T-helper 2 cell treated with Interferon-gamma antibody and Interleukin-4, amounts not matched to agents 100 ng/mL and 5 ng/mL, for 36 hours (primary cell): ENCODE measurements around the gene ELMO3. TPM values are rescaled to one million over a fixed set of nuclear protein-coding genes. Genes with fewer than 3 reads are reported as not detected.

Experiments
- intact Hi-C: fragments of 100-400 bp; cut with micrococcal nuclease; formaldehyde crosslinking; loops from one replicate; pipeline ENCODE4 v1.15.1; 2023
- total RNA-seq: library from RNA; stranded (reverse); gene quantifications from 2 replicates; pipeline ENCODE4 v1.2.3, GENCODE V29; 2022

Gene ELMO3
- total RNA-seq, 1 donor from 2014 or later, result 7.4 TPM

DNA sequence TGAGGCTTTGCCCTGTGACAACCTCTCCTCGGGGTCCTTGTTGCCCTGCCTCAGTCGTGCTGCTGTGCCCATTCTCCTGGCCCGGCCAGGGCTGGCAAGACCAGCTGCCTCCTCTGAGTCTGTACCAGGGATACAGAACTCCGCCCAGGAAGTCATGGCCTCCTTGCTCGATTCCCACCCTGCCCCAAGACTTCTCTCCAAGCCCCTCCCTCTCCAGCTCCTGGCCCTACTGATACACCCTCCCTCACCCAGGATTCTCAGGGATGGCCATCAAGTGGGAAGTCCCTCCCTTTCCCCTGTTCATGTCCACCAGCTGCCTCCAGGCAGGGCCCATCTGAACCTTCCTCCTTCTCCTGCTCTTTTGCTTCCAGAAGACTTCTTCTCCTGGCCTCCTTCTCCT is 16.8 kb downstream of the ELMO3 start:
- intact Hi-C loops, result no loop called here

DNA sequence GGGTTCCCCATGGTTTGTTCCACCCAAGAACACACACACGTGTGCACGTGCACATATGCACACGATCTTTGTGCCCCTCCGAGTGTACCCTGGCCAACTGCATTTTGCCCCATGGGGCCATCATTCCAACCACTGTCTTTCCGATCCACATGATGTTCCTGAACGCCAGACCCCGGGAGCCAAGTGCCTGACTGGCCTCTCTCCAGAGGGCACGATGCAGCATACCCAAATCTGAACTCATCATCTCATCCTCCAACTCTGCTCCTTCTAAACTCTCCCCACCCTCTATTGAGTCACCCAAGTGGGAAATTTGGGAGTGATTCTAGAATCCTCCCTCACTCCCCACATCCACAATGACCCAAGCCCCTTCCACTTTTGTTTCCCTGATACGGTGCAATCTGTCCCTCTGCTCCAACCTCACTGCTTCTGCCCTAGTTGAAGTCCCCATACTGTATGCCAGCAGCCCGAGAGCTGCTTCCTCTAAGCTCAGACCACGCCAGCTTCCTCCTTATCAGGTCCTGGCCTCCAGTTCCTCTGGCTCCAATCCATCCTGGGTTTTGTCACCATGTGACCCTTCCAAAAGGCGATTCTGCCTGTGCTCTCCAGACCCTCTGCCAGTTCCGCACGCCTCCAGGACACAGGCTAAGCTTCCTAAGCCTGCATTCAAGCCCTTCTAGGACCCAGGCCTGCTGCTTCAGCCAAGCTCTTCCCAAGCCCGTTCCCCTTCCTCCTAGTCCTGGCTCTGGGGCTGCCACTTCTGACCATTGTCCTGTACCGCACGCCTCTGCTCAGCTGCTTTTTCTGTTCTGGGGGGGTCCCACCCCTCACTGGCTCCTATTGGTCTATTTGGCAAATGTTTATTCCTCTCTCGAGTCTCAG is 17.9 kb downstream of the ELMO3 start:
- intact Hi-C loops, result no loop called here

DNA sequence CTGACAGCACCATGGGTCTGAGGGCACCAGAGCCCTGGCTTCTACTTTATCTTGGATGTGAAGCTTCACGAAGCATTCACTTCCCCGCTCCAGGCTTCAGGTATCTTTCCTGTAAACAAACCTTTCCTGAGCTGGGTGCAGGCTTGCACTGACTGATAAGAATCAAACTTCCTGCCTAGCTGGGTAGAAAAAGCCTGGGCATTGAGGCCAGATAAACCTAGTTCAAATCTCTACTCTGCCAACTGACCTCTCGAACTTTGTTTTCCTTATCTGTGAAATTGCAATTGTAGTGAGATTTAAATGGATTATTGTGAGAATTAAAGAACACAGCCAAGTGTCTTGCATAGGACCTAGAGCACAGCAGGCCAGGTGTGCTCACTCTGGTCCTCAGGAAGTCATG is 25.1 kb downstream of the ELMO3 start:
- intact Hi-C loops, result no loop called here

DNA sequence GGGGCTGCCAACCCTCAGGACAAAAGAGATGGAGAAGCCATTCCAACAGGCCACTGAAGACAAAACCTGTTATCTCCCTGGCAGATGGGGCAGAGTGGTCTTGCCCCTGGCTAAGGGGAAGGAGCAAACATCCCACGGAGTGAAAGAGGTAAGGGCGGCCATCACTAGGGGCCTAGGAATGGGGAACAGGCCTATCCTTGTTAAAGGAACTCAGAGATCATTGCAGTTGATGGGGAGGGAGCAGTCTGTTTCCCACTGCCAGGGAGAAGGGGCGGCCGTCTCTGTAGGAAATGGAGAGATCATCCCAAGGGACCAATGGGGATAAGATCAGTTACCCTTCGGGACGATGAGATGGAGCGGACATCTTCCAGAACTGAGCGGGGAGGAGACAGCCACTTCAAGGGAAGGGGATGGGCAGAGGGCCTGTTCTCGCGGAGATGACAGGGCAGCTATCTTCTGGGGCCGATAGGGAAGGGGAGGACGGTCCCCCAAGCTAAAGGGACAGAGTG is 27.4 kb downstream of the ELMO3 start:
- intact Hi-C loops, result loop anchor here (2.0 kb wide), 3 partner anchors 34 to 52 kb away; partner anchors contain the start of genes E2F4 and PLEKHG4

DNA sequence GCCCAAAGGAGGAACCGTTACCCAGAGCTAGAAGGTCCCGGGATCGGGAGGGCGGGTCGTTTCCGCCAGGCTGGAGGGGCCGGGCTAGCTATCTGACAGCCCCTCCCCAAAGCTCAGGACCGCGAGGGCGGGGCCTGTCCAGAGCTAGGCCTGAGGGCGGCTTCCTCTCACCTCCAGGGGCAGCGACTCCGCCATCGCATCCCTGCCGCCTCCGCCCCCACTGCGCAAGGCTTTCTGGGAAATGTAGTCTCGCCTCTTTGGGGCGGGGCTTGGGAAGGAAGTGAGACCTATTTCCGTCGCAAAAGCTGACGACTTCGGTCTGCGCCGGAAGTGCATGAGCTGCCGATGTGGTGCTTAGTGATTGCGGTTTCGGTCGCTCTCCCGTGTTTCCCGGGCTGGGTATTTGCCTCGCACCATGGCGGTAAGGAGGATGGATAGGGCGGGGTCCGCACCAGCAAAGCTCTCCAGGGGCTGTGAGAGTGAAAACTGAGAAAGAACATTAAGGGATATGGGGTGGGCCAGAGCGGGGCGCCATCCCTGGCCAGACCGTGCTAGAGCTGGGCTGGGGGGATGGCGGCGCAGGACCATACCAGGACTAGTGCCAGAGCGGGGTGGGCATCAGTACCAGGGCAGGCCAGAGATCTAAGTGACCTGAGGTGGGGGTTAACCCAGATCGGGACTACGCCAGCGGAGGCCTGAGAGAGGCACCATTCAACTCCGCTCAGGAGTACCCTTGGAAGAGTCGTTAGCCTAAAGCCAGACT is 28.1 kb downstream of the ELMO3 start, which contains the start of gene TMEM208:
TSS of gene TMEM208 (plus strand) at position 327 of the 763 bp plus-strand sequence. CDS start at position 416, 89 bp downstream.
- intact Hi-C loops, result loop anchor here (1.0 to 2.0 kb wide), 5 partner anchors 9 to 52 kb away; partner anchors contain the start of genes E2F4, FHOD1 and PLEKHG4

DNA sequence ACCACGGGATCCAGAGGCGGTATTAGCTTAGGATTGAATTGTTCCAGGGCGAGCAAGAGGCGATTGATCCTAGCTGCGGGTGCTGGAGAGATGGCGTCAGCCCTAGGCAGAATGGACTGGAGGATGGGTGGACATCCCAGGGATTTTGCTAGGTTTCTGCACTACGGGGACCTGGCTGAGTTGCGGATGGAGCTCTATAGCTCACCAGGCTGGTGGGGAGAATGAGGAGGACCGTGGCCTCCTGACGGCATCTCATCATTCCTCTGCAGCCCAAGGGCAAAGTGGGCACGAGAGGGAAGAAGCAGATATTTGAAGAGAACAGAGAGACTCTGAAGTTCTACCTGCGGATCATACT is 28.6 kb downstream of the ELMO3 start:
- intact Hi-C loops, result loop anchor here (1.0 to 2.0 kb wide), 5 partner anchors 9 to 51 kb away; partner anchors contain the start of genes E2F4, FHOD1 and PLEKHG4

DNA sequence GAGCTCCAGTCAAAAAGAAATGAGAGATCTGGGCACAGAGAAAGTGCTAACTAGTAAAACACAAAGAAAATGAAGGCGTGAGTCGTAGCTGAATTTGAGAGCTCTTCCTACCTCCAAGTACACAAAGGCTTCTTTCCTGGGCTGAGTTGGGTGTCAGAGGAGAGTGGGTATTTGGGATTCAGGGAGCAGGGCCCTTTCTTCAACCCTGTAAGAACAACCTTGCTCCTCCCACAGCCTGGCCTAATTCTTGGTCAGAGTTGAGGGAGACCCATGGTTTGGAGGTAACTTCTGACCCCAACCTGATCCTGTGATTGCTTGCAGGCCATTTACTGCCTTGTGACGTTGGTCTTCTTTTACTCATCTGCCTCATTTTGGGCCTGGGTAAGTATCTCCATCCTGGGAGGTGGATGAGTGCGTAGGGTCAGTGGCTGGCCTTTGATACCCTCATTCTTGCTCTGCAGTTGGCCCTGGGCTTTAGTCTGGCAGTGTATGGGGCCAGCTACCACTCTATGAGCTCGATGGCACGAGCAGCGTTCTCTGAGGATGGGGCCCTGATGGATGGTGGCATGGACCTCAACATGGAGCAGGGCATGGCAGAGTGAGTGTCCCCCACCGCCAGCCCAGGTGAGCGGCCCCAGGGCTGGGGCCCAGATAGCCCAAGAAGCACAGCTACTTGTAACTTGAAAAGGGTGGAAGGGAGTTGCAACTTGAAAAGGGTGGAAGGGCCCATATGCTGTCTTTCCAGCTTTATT is 29.3 kb downstream of the ELMO3 start:
- intact Hi-C loops, result no loop called here

DNA sequence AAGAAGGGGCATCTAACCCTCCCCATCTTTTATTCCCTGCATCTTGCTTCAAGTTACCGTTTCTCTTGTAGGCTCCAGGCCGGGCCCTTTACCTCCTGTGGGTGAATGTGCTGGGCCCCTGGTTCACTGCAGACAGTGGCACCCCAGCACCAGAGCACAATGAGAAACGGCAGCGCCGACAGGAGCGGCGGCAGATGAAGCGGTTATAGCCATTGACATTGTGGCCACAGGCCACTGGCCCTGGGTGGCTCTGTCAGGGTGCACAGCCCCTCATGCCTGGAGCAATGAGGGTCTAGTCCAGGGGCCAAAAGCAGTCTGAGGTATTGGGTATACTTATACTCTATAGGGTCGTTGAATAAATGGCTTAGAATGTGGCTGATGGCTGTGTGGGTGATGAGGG is 30.0 kb downstream of the ELMO3 start:
- intact Hi-C loops, result no loop called here

DNA sequence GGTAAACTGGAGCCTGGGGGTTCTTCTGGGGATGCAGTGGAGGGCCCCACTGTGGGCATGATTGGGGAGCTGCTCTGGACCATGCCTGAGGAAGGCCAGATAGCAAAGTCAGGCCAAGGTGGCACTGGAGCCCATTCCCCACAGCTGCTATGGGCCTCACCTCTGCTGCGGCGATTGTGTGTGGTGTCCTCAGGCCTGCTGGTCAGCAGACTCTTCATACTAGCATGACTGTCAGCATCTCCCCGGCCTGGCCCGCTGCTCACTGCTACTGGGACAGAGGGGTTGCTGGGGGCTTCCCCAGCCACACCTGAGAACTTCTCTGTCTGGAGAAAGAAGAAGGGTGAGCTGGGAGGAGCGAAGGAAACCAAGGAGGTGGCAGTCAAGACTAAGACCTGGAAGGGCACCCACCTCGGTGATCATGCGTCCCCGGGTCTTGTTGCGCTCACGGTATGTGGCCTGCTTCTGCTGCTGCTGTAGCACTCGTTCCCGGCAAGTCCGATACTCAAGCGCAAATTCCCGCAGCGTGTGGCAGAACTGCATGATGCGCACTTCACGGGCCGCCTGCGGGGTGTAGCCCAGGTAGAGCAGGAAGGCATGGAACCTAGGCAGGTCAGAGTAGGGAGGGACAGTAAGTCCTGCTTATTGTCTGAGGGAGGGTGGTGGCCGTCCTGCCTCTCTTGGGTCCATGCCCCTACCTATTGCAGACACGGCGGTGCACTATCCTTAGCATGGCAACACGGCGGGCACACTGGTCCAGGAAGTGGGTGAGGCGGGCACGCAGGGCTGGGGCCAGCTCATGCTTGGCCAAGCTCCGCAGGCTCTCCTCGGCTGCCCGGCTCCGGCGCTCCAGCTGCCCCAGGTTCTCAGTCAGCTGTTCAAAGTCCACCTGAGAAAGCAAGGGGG is 31.2 kb downstream of the ELMO3 start:
- intact Hi-C loops, result no loop called here

DNA sequence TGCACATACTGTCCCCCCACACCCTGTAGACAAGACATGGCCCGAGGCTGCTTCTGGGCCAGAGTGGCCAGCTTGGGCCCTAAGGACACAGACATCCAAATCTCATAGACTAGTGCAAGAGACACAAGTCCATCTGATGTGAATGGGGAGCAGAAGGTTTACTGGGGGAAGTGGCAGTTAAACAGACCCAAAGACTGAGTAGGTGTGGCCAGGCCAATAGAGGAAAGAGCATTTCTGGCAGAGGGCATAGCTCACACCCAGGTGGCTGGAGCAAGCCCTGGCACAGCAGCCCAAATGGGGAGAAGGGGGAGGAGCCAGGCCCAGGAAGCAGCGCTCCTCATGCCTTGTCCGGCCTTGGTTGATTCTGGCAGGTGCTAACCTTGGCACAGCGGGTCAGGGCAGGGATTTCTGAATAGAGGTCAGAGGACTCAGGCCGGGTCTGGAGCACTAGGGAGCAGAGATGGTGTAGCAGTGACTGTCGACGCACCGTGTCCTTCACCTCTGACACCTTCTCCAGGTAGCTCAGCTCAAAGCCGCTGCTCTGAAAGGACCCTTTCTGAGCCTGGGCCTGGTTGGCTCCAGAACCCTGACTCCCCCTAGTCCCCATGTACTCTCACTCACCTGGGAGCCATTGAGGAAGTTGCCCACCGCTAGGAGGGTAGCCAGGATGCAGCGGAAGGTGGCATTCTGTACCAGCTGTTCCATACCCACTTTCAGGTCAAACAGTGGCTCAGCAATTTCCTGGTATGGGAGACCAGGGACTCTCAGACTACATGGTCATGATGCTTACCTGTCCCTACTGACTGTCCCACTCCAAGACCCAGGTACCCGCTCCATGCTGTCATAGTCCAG is 32.1 kb downstream of the ELMO3 start:
- intact Hi-C loops, result no loop called here

DNA sequence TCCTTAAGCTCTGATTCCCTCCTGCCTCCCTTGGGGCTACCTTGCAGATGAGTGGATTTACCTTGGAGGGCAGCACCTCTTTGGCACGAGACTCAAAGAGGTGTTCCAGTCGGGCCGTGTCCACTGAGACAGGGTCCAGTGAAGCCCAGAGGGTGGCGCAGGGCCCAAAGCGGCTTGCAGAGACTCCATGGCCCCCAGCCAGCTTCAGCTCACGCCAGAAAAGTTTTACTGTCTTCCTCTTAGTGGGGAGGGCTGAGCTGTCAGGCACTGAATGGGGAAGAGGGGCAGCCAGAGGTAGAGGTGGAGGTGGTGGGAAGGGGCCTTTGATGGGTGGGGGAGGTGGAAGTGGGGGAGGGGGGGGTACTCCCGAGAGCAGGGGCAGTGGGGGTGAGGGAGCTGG is 34.7 kb downstream of the ELMO3 start:
- intact Hi-C loops, result no loop called here

DNA sequence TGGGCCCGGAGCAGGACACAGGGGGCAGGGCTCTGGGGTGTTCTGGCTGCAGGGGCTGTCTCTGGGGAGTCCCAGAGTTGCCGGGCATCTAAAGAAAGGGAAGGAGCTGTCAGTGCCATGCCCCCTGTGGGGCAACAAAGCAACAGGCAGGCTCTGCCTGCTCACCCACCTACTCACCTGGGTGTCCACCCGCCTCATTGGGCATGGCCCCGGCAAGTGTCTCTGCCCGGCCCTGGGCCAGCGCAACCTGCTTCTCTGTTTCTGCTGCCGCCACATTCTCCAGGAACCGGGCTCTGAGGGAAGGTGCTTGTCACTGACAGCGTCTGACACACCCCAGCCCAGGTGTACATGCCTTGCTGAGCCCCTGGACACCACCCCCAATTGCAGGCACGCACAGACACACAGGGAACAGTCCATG is 35.3 kb downstream of the ELMO3 start:
- intact Hi-C loops, result no loop called here

DNA sequence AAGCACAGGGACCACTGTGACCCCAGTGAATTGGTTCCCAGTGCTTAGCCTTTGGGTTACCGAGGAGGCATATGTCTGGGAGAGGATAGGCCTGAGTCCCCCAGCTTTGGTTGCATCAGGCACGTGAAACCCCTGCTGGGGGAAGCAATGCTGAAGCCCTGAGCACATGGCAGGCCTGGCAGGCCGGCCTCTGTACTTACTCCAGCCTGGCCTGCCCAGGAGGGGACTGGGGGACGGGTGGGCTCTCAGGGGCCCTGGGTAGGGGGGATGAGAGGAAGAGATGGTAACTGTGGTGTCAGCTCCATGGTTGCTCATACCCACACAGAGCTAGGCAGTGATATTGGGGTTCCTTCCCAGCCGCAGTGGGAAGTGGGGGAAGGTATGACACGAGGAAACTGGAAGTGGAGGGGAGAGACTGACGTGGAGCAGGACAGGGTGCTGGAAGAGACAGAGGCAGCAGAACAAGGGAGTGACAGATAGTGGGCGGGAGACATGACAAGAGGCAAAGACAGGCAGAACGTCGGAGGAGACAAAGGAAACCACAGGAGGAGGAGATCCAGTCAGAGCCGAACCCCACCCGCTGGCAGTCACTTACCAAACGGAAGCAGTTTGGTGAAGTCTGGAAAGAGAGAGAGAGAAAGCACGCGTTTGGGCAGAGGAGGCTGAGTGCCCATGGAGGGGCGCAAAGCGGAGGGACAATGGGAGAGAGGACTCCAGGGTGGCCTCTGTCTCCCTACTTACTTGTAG is 37.1 kb downstream of the ELMO3 start:
- intact Hi-C loops, result loop anchor here (1.0 kb wide), 2 partner anchors 9 to 11 kb away; partner anchors contain the start of genes FHOD1 and TMEM208

DNA sequence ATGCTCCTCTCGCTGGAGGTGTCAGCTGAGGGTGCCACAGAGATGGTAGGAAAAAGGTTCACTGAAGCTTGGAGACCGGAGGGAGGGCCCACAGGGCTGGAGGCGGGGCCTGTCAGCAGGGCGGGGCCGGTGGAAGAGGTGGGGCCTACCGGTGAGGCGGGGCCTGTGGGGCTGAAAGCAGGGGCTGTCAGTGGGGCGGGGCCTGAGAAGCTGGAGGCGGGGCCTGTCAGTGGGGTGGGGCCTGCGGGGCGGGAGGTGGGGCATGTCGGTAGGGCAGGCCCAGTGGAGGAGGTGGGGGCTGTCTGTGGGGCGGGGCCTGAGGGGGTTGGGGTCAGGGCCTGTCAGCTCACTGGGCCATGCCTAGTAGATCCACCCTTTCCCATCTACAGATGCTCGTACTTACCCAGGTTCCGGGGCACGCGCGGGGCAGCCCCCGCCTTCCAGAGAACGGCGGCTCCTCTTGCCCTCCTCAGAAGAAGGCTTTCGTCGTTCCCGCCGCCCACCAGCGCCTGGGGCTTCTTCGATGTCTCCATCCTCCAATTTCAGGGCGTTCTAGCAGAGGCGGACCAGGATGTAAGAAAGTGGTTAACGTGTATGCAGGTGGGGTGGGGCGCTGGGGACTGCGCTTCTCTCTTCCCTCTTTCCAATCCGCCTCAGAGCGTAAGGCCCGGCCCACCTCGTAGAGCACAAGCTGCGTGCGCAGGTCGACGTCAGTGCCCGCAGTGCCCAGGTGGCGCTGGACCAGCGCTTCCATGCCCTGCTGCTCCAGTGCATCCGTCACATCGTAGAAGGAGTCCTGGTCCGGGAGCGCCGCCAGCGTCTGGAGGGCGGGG is 37.8 kb downstream of the ELMO3 start:
- intact Hi-C loops, result loop anchor here (1.0 kb wide), 2 partner anchors 9 to 11 kb away; partner anchors contain the start of genes FHOD1 and TMEM208

DNA sequence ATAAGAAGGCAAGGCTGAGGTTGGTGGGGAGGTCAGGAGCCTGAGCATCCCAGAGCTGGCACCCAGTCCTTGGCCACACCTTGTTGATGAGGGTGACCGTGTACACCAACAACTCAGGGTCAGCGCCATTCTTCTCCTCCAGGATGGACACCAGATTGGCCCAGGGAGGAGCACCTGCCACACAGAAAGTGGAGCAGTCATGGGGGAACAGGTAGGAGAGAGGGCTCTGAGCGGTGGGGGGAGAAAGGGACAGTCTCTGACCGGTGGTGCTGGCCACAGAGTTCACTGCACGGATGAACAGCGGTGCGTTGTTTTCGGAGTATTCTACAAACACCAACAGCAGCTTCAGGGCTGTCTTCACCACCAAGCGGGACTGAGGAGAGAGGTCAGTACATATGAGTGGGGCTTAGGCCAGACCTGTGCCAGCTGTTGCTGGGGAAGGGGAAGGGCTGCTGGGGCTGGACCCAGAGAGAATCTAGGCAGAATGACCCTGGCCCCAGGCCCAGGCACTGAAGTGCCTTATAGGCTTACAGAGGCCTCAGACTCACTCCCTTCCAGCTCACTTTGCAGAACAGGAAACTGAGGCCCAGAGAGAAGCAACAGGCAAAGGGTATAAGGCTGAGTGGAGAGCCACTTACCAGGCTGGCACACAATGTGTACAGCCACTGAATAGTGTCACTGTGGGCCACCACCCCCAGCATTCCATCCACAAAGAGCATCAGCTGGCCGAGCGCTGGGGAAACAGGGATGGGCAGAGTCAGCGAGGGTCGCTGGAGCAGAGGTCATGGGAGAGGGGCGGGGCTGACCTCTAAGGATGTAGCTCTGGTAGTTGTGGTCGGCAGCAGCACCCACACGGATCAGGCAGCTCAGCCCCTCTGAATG is 38.7 kb downstream of the ELMO3 start:
- intact Hi-C loops, result no loop called here

DNA sequence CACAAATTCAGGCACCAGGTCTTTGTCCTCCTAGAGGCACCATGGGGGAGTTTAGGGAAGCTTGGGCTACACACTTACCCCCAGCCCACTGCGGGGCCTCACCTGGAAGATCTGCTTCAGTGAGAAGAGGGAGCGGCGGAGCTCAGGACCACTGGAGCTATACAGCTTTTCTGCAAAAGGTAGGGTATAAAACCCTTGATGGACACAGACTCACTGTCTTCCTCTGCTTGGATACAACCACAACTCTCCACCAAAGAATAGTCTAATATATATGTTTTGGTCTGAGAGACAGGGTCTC is 39.3 kb downstream of the ELMO3 start:
- intact Hi-C loops, result no loop called here
